BE2C (cell line): ENCODE data around the gene CFAP68.

Experiments
- DNase-seq: peaks from one replicate; pipeline ENCODE4 v3.0.0-alpha.2; 2020
- H3K27me3 ChIP-seq: fragments of 250-450 bp; sonication (Bioruptor Pico); 2 replicates; pipeline ENCODE4 v1.5.1; 2020; ENCODE audit warnings: mild to moderate bottlenecking
- H3K36me3 ChIP-seq: fragments of 250-450 bp; sonication (Bioruptor Pico); 2 replicates; pipeline ENCODE4 v1.5.1; 2020; ENCODE audit warnings: mild to moderate bottlenecking
- H3K4me1 ChIP-seq: fragments of 250-450 bp; sonication (Bioruptor Pico); 2 replicates; pipeline ENCODE4 v1.5.1; 2020
- H3K4me3 ChIP-seq: 2 replicates; pipeline ENCODE4 v1.5.1; 2011; ENCODE audit warnings: low read depth, low read length
- H3K9me3 ChIP-seq: fragments of 250-450 bp; sonication (Bioruptor Pico); 2 replicates; pipeline ENCODE4 v1.5.1; 2020
- CTCF ChIP-seq: IDR thresholded peaks from 2 replicates; pipeline ENCODE4 v1.5.1; 2012; ENCODE audit warnings: mild to moderate bottlenecking, low read depth, low read length

CFAP68 gene

GRCh38 chr11:111852103-111852502, 27.2 kb upstream of the CFAP68 start:
- Histone ChIP-seq H3K4me1 (no peaks in the 10 kb centered on the region), H3K36me3 (peaks cover 20% of the 10 kb centered on the region), H3K4me3 (no peak overlapping the region), H3K27me3 (no peaks in the 10 kb centered on the region), H3K9me3 (no peaks in the 10 kb centered on the region)
- TF ChIP-seq CTCF, result no peak
- no peak for DNase-seq

GRCh38 chr11:111855506-111855905, 23.8 kb upstream of the CFAP68 start:
- TF ChIP-seq CTCF, result no peak
- no peaks in the 10 kb centered on the region for H3K9me3 ChIP-seq
- H3K4me3 ChIP-seq, result no peak overlapping the region
- peaks cover 30% of the 10 kb centered on the region for H3K36me3 ChIP-seq
- 0 out of 2 replicates have a peak, but pooled peaks cover 6% of the 10 kb centered on the region for H3K4me1 ChIP-seq
- DNase-seq, result no peak
- H3K27me3 ChIP-seq, result no peaks in the 10 kb centered on the region

- TF ChIP-seq CTCF, result no peak
- 0 out of 2 replicates have a peak, but pooled peaks cover 6% of the 10 kb centered on the region for H3K4me1 ChIP-seq
- no peak overlapping the region for H3K4me3 ChIP-seq
- peaks cover 30% of the 10 kb centered on the region for H3K36me3 ChIP-seq
- H3K27me3 ChIP-seq, result no peaks in the 10 kb centered on the region
- no peaks in the 10 kb centered on the region for H3K9me3 ChIP-seq
- no peak for DNase-seq
Measured at GRCh38 chr11:111860257-111860656, 19.1 kb upstream of the CFAP68 start.

GRCh38 chr11:111870113-111870512, 9.2 kb upstream of the CFAP68 start:
- TF ChIP-seq CTCF, result no peak
- Histone ChIP-seq H3K36me3 (peaks cover 15% of the 10 kb centered on the region), H3K9me3 (no peaks in the 10 kb centered on the region), H3K27me3 (no peaks in the 10 kb centered on the region), H3K4me3 (peak overlapping the region; percentile 82; the same call in 1 of the 2 replicates), H3K4me1 (no peaks in the 10 kb centered on the region)
- no peak for DNase-seq

- no peaks in the 10 kb centered on the region for H3K4me1 ChIP-seq
- TF ChIP-seq CTCF, result no peak
- no peaks in the 10 kb centered on the region for H3K27me3 ChIP-seq
- peak overlapping the region; percentile 82 for H3K4me3 ChIP-seq
- H3K36me3 ChIP-seq, result peaks cover 11% of the 10 kb centered on the region
- DNase-seq, result no peak
- H3K9me3 ChIP-seq, result no peaks in the 10 kb centered on the region
Measured at GRCh38 chr11:111870522-111870885, 8.8 kb upstream of the CFAP68 start.

GRCh38 chr11:111870886-111871692, 8.3 kb upstream of the CFAP68 start, which contains the start of gene ALG9:
Gene ALG9 (minus strand): TSS chr11:111871581. CDS start chr11:111871482, 99 bp downstream.
- H3K4me1 ChIP-seq, result no peaks in the 10 kb centered on the region
- H3K27me3 ChIP-seq, result no peaks in the 10 kb centered on the region
- DNase-seq, result peak; percentile 83
- H3K36me3 ChIP-seq, result peaks cover 10% of the 10 kb centered on the region
- peak within 1 kb of the TSS; percentile 82 for H3K4me3 ChIP-seq
- H3K9me3 ChIP-seq, result no peaks in the 10 kb centered on the region
- peak; percentile 34 for TF ChIP-seq CTCF
